AG04450 (cell line): ENCODE data around the gene ADAM23. TPM values are rescaled to one million over a fixed set of nuclear protein-coding genes. Genes with fewer than 3 reads are reported as not detected.

Experiments used
- CTCF ChIA-PET: fragments of 300-600, 350-600 bp; formaldehyde crosslinking; extraction: SDS; loops from one replicate; lab custom pipeline; 2022; ENCODE audit warnings: antibody characterized with exemption, inconsistent platforms; lab: Charles Lee
- POLR2A ChIA-PET: fragments of 350-600 bp; formaldehyde crosslinking; extraction: SDS; loops from one replicate; lab custom pipeline; 2021; ENCODE audit warnings: antibody characterized with exemption, inconsistent platforms; lab: Yijun Ruan, JAX
- DNase-seq: peaks from one replicate; pipeline ENCODE4 v3.0.0-alpha.2; 2011; ENCODE audit warnings: low read depth, low spot score
- H3K27ac ChIP-seq: one replicate; pipeline ENCODE4 v1.5.1; 2012; ENCODE audit warnings: low read depth, low read length, control low read depth
- H3K27me3 ChIP-seq: one replicate; pipeline ENCODE4 v1.6.0; 2012; ENCODE audit warnings: low read length; ENCODE audit not compliant: control insufficient read depth, insufficient read depth
- H3K4me3 ChIP-seq: 2 replicates; pipeline ENCODE4 v1.5.1; 2011; ENCODE audit warnings: mild to moderate bottlenecking, low read depth, low read length, control low read depth
- H3K9me3 ChIP-seq: 2 replicates; pipeline ENCODE4 v1.5.1; 2012; ENCODE audit warnings: low read length; ENCODE audit not compliant: control insufficient read depth, insufficient read depth
- CTCF ChIP-seq: IDR thresholded peaks from 2 replicates; pipeline ENCODE4 v1.5.1; 2011; ENCODE audit warnings: low read depth, low read length, control low read depth, inconsistent platforms
- polyA plus RNA-seq: library from polyadenylated mRNA; depleted of rRNA; stranded (reverse); fragments of >200 nt; gene quantifications from 2 replicates; pipeline ENCODE4 v1.2.3, GENCODE V29; 2011

ADAM23 gene
- polyA plus RNA-seq, 1 experiment = 6.6 TPM

- no peak for DNase-seq
- Histone ChIP-seq H3K27me3 (no peaks in the 10 kb centered on the region), H3K27ac (no peak overlapping the region), H3K9me3 (no peaks in the 10 kb centered on the region), H3K4me3 (no peak overlapping the region)
- ChIA-PET CTCF (no interaction called here), POLR2A (no interaction called here)
- TF ChIP-seq CTCF = no peak
Observed at GRCh38 chr2:206521612-206522011, 78.3 kb downstream of the ADAM23 start.

GRCh38 chr2:206526416-206526815 lies 83.1 kb downstream of the ADAM23 start:
- no peak overlapping the region for H3K27ac ChIP-seq
- no peaks in the 10 kb centered on the region for H3K27me3 ChIP-seq
- no peak for TF ChIP-seq CTCF
- CTCF ChIA-PET = no interaction called here
- no peak for DNase-seq
- no peaks in the 10 kb centered on the region for H3K9me3 ChIP-seq
- H3K4me3 ChIP-seq = no peak overlapping the region
- POLR2A ChIA-PET = no interaction called here

GRCh38 chr2:206527153-206527552 lies 83.8 kb downstream of the ADAM23 start:
- H3K27ac ChIP-seq = no peak overlapping the region
- no peaks in the 10 kb centered on the region for H3K27me3 ChIP-seq
- no peak for DNase-seq
- ChIA-PET POLR2A (no interaction called here), CTCF (no interaction called here)
- no peak for TF ChIP-seq CTCF
- no peak overlapping the region for H3K4me3 ChIP-seq
- no peaks in the 10 kb centered on the region for H3K9me3 ChIP-seq

- Histone ChIP-seq H3K27me3 (no peaks in the 10 kb centered on the region), H3K4me3 (no peak overlapping the region), H3K27ac (no peak overlapping the region), H3K9me3 (no peaks in the 10 kb centered on the region)
- no peak for DNase-seq
- TF ChIP-seq CTCF = no peak
- CTCF ChIA-PET = no interaction called here
- POLR2A ChIA-PET = no interaction called here
Observed at GRCh38 chr2:206530727-206531126, 87.4 kb downstream of the ADAM23 start.

GRCh38 chr2:206531996-206532543 lies 88.7 kb downstream of the ADAM23 start:
- Histone ChIP-seq H3K27me3 (no peaks in the 10 kb centered on the region), H3K9me3 (no peaks in the 10 kb centered on the region), H3K27ac (no peak overlapping the region), H3K4me3 (no peak overlapping the region)
- TF ChIP-seq CTCF = no peak
- CTCF ChIA-PET = no interaction called here
- POLR2A ChIA-PET = no interaction called here
- DNase-seq = no peak
